HG02938 (cell line): Measurements from ENCODE around the gene BRD9.
"Not testable (repeated sequence)": the region's sequence is repeated elsewhere in the genome, so short reads cannot be mapped to it uniquely, and the experiment has no call there.

Source experiments
- ATAC-seq: cut with Tn5 transposase; IDR thresholded peaks from one replicate; pipeline ENCODE4 v1.9.1; 2021; ENCODE audit warnings: mild to moderate bottlenecking, moderate library complexity; ENCODE audit not compliant: unreplicated experiment

Gene BRD9

GRCh38 chr5:846602-847091, 46.0 kb downstream of the BRD9 start:
- not testable (repeated sequence) for ATAC-seq

GRCh38 chr5:845676-846601, 46.7 kb downstream of the BRD9 start:
- not testable (repeated sequence) for ATAC-seq

- ATAC-seq = not testable (repeated sequence)
Measured at GRCh38 chr5:845031-845675, 47.4 kb downstream of the BRD9 start.

GRCh38 chr5:844426-844825, 48.2 kb downstream of the BRD9 start:
- ATAC-seq = not testable (repeated sequence)

GRCh38 chr5:843926-844325, 48.7 kb downstream of the BRD9 start:
- not testable (repeated sequence) for ATAC-seq

- not testable (repeated sequence) for ATAC-seq
Measured at GRCh38 chr5:843371-843770, 49.2 kb downstream of the BRD9 start.

GRCh38 chr5:842402-843221, 50.0 kb downstream of the BRD9 start:
- ATAC-seq = not testable (repeated sequence)

GRCh38 chr5:841531-842401, 50.8 kb downstream of the BRD9 start:
- not testable (repeated sequence) for ATAC-seq

GRCh38 chr5:840974-841435, 51.6 kb downstream of the BRD9 start:
- not testable (repeated sequence) for ATAC-seq

- not testable (repeated sequence) for ATAC-seq
Measured at GRCh38 chr5:840118-840973, 52.3 kb downstream of the BRD9 start.

GRCh38 chr5:838431-838851, 54.2 kb downstream of the BRD9 start:
- not testable (repeated sequence) for ATAC-seq

- not testable (repeated sequence) for ATAC-seq
Measured at GRCh38 chr5:837621-838121, 54.9 kb downstream of the BRD9 start.

- not testable (repeated sequence) for ATAC-seq
Measured at GRCh38 chr5:835933-836612, 56.5 kb downstream of the BRD9 start.

GRCh38 chr5:834013-834412, 58.6 kb downstream of the BRD9 start:
- ATAC-seq = not testable (repeated sequence)

GRCh38 chr5:828194-828593, 64.4 kb downstream of the BRD9 start:
- not testable (repeated sequence) for ATAC-seq

- not testable (repeated sequence) for ATAC-seq
Measured at GRCh38 chr5:825544-825943, 67.1 kb downstream of the BRD9 start.

- no peak for ATAC-seq
Measured at GRCh38 chr5:821504-821903, 71.1 kb downstream of the BRD9 start.

- ATAC-seq = no peak
Measured at GRCh38 chr5:820245-820644, 72.4 kb downstream of the BRD9 start.
